A549 treated with dexamethasone at 1 μM for 4 hours (cell line): ENCODE measurements around the gene HYCC2. TPM values are rescaled to one million over a fixed set of nuclear protein-coding genes. Genes with fewer than 3 reads are reported as not detected.

ENCODE experiments used
- total RNA-seq: library from RNA; stranded (reverse); fragments of 200-300 nt; extraction: Qiagen RNA extraction; gene quantifications from 5 replicates; pipeline ENCODE4 v1.2.3, GENCODE V29; 2022

HYCC2 gene
- total RNA-seq: 3.0 to 7.4 TPM (median 5.4 TPM) in 5 replicates

DNA sequence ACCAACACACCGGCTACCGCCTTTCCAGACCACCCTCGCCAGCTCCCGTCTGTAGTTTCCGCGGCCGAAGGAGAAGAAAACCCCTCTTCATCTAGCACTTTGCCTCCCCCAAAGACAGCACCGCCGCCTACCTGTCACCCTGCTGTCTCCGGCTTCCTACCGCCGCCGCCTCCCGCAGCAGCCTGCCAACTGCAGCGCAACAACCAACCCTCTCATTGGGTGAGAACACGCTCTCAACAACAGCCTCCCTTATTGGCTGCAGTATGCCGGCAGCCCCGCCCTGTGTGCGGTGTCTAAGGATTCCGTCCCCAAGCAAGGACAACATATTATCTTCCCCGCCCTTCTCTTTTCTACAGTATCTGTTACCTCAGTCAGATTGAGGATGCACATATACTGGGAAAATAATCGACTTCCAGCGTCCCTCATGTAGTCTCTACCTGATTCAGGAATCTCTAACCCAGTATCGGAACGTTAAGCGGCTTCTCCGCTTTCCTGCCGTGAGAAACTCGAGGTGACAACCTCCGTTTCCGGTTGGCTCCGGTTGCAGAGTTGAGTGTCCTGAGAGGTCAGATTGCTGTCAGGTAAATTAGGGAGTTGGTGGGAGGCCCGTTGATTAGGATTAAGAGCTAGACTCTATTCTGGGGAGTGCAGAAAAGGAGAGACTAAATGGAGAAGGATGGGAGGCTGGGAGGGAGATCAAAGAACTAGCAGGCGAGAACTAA is at the start of gene HYCC2, which contains the start of gene NDUFB3:
HYCC2 (minus strand) TSS at position 193 of the 722 bp plus-strand sequence. CDS start 47,662 bp downstream, outside the sequence.
NDUFB3 (plus strand) TSS at position 523 of the 722 bp plus-strand sequence. CDS start 6,882 bp downstream, outside the sequence.

DNA sequence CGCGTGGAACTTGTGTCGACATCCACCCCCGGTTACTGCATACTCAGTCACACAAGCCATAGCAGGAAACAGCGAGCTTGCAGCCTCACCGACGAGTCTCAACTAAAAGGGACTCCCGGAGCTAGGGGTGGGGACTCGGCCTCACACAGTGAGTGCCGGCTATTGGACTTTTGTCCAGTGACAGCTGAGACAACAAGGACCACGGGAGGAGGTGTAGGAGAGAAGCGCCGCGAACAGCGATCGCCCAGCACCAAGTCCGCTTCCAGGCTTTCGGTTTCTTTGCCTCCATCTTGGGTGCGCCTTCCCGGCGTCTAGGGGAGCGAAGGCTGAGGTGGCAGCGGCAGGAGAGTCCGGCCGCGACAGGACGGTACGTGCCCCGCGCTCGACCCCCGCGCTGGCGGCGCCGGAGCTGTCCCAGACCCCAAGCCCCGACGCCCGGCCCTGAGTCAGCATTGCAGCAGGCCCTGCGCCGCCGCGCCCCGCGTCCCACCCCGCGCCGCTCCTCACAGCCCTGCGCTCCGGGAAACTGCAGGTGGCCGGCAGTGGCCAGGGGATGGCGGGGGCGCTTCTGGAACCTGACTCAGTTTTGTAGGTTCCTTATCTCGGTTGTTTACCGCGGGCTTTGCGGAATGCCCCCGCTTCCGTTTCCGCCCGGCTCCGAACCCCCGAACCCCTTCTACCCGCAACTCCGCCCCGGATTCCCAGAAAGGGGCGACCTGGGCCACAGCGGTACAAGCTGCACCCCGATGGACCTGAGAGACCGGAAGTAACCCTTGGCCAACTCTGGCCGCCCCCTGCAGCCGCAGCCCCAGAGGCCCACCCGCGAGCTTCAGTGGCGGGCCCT is 44.9 kb upstream of the HYCC2 start, which contains the start of gene CFLAR:
CFLAR (plus strand) TSS at position 50 of the 844 bp plus-strand sequence. CDS start 13,702 bp downstream, outside the sequence.

Other genes starting within 250 kb of the HYCC2 start
- 29.4 to 35.5 TPM (median 32.8 TPM) in 5 replicates for gene CLK1, start 207.0 kb downstream of the HYCC2 start, total RNA-seq
- 21.2 to 25.8 TPM (median 24.3 TPM) in 5 replicates for gene PPIL3, start 182.6 kb downstream of the HYCC2 start, total RNA-seq
- 37.2 to 38.5 TPM (median 37.6 TPM) in 5 replicates for gene NIF3L1, start 182.3 kb downstream of the HYCC2 start, total RNA-seq
- 12.3 to 17.0 TPM (median 13.4 TPM) in 5 replicates for gene ORC2, start 108.0 kb downstream of the HYCC2 start, total RNA-seq
- gene NDUFB3, start 330 bp upstream of the HYCC2 start, total RNA-seq: 121 to 189 TPM (median 125 TPM) in 5 replicates
- 87.4 to 118 TPM (median 99.9 TPM) in 5 replicates for gene CFLAR, start 44.5 kb upstream of the HYCC2 start, total RNA-seq
- gene CASP10, start 111.5 kb upstream of the HYCC2 start, total RNA-seq: 1.4 to 2.1 TPM (median 1.9 TPM) in 5 replicates
- gene CASP8, start 188.9 kb upstream of the HYCC2 start, total RNA-seq: 26.5 to 34.5 TPM (median 31.5 TPM) in 5 replicates